Gastroesophageal sphincter (tissue), 3 donors: Measurements from ENCODE around the gene AIRE.

Source experiments
- EP300 ChIP-seq: sonication (generic); formaldehyde crosslinking; IDR thresholded peaks from one replicate; pipeline ENCODE4 v1.6.1; 2017; ENCODE audit warnings: antibody characterized with exemption, mild to moderate bottlenecking
- POLR2A ChIP-seq, 2 donors: fragments of 450-650 bp; IDR thresholded peaks; one replicate each; pipeline ENCODE4 v1.6.1; 2017; ENCODE audit warnings: antibody characterized with exemption in 2 of 2, mild to moderate bottlenecking in 2 of 2, moderate library complexity in 1 of 2
- TF ChIP-seq, protein P1 (sequence below), 4 experiments: fragments of 200-600 bp in 2 of 4; fragments of 450-650 bp in 2 of 4; sonication (generic) in 1 of 4; IDR thresholded peaks; one replicate each; pipeline ENCODE4 v1.5.1; 2017 to 2019; ENCODE audit warnings: antibody characterized with exemption in 4 of 4, mild to moderate bottlenecking in 2 of 4, moderate library complexity in 2 of 4

DNA sequence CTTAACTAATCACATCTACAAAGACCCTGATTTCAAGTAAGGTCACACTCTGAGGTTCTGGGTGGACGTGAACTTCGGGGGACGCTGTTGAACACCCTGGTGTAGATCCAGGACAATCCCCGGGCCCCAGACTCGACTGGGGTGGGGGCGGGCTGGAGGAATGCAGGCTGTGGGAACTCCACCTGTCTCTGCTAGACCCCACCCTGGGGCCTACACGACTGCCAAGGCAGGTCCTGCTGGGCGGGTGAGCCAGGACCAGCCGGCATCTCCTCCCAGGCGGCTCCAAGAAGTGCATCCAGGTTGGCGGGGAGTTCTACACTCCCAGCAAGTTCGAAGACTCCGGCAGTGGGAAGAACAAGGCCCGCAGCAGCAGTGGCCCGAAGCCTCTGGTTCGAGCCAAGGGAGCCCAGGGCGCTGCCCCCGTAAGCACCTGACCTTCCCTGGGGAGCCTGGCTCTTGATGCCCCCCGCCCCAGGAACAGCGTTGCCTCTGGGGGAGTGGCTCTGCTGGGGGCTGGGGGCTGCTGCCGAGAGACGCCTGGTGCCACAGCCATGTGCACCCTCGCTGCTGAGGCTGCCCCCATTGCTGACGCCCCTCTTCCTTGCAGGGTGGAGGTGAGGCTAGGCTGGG is 3.8 kb downstream of the AIRE start:
- TF ChIP-seq, protein P1, sequence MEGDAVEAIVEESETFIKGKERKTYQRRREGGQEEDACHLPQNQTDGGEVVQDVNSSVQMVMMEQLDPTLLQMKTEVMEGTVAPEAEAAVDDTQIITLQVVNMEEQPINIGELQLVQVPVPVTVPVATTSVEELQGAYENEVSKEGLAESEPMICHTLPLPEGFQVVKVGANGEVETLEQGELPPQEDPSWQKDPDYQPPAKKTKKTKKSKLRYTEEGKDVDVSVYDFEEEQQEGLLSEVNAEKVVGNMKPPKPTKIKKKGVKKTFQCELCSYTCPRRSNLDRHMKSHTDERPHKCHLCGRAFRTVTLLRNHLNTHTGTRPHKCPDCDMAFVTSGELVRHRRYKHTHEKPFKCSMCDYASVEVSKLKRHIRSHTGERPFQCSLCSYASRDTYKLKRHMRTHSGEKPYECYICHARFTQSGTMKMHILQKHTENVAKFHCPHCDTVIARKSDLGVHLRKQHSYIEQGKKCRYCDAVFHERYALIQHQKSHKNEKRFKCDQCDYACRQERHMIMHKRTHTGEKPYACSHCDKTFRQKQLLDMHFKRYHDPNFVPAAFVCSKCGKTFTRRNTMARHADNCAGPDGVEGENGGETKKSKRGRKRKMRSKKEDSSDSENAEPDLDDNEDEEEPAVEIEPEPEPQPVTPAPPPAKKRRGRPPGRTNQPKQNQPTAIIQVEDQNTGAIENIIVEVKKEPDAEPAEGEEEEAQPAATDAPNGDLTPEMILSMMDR (IDR thresholded peaks at IDR 0.05), result no peak
- TF ChIP-seq POLR2A (IDR thresholded peaks at IDR 0.05) (no peak), EP300 (no peak)
